Esophagus squamous epithelium (tissue), 5 donors: ENCODE data around the gene GDPD5. TPM values are rescaled to one million over a fixed set of nuclear protein-coding genes. Genes with fewer than 3 reads are reported as not detected.

Experiments
- DNase-seq: peaks from one replicate; lab custom pipeline; 2025; lab: John Stamatoyannopoulos, UW
- H3K27ac ChIP-seq, 4 donors: fragments of 200-600 bp; sonication (generic); one replicate each; pipeline ENCODE4 v1.5.1; 2016 to 2019; ENCODE audit warnings: mild to moderate bottlenecking in 1 of 4
- H3K27me3 ChIP-seq, 4 donors: fragments of 200-600 bp; sonication (generic); 1 replicate in 3 of 4; 2 replicates in 1 of 4; pipeline versions ENCODE4 v1.5.1 to v1.6.0; 2017 to 2021; ENCODE audit warnings: antibody characterized with exemption in 1 of 4
- H3K36me3 ChIP-seq, 3 donors: fragments of 200-600 bp; sonication (generic); one replicate each; pipeline ENCODE4 v1.5.1; 2016 to 2019
- H3K4me1 ChIP-seq, 3 donors: fragments of 200-600 bp; sonication (generic); one replicate each; pipeline ENCODE4 v1.5.1; 2017 to 2019
- H3K4me3 ChIP-seq, 4 donors: fragments of 200-600 bp; sonication (generic); 1 replicate in 3 of 4; 2 replicates in 1 of 4; pipeline ENCODE4 v1.5.1; 2016 to 2019; ENCODE audit warnings: mild to moderate bottlenecking in 2 of 4, moderate library complexity in 1 of 4
- H3K9me3 ChIP-seq, 3 donors: fragments of 200-600 bp; sonication (generic); one replicate each; pipeline ENCODE4 v1.5.1; 2016 to 2019
- POLR2A ChIP-seq, 4 donors: fragments of 450-650 bp; IDR thresholded peaks; one replicate each; pipeline ENCODE4 v1.6.1; 2017; ENCODE audit warnings: antibody characterized with exemption in 4 of 4, mild to moderate bottlenecking in 4 of 4, moderate library complexity in 3 of 4
- WGBS, 2 donors: methylation state at CpG; one replicate each; pipeline ENCODE4 v1.1.5; 2018; 5-methylcytosine and 5-hydroxymethylcytosine counted together
- intact Hi-C: fragments of 100-400 bp; cut with DNase I; formaldehyde crosslinking; loops from one replicate; pipeline ENCODE4 v1.15.0; 2022
- total RNA-seq, 4 donors: library from RNA; depleted of rRNA; stranded (reverse); fragments of >200 nt; gene quantifications; one replicate each; pipeline ENCODE4 v1.1.0, GENCODE V29; 2016
- TF ChIP-seq, protein P1 (sequence below), 6 experiments: fragments of 450-650 bp in 4 of 6; fragments of 200-600 bp in 2 of 6; sonication (generic) in 2 of 6; IDR thresholded peaks; one replicate each; pipeline ENCODE4 v1.5.1; 2016 to 2019; ENCODE audit warnings: antibody characterized with exemption in 6 of 6, mild to moderate bottlenecking in 4 of 6, moderate library complexity in 4 of 6
- donor health status: DM: yes; HTN: yes; CAD: no.

The GDPD5 gene
- total RNA-seq, 4 donors from 2014 or later: 0.57 to 2.3 (median 1.6) TPM

DNA sequence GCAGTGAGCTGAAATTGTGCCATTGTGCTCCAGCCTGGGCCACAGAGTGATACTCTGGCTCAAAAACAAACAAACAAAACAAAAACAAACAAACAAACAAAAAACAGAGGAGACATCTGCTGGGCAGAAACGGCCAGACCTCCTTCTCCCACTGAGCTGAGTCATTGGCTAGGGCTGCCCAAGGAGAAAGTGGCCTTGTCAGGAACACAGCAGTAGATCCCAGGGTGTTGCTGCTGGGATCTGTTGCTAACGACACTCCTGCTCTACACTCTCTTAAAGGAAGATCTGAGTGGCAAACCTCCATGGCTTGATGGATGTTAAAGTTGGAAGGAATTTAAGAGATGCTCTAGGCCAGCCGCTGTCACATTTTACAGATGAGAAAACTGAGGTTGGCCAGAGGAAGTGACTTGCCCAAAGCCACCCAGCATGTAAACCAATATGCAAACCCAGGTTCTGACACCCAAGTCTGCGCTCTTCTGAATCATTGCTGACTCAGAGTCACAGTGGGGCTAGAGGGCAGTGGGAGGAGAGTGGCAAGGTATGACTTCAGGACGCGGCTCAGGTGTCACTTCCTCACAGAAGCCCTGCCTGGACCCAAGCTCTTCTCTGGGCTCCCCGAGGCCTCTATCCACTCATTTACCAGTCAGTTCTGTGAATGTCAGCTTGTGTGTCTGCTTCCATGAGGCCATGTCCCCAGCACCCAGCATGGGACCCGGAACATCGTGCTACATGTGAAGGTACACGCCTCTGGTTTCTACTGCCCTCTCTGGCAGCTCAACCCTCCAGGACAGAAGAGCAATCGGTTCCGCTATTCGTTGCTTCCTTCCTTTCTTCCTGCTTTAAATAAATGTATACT, 11.3 kb upstream of the GDPD5 start:
- H3K9me3 ChIP-seq: no peaks in the 10 kb centered on the region
- H3K4me1 ChIP-seq: peaks cover 0 to 4% (median 0%) of the 10 kb centered on the region in 3 donors
- DNase-seq: no peak
- peaks cover 0 to 6% (median 0%) of the 10 kb centered on the region in 4 donors for H3K27me3 ChIP-seq
- intact Hi-C loops: loop anchor here (10.0 kb wide), 1 partner anchor 262 kb away; no protein-coding TSS in a partner anchor
- WGBS, 2 donors: 47 to 71% methylated on average over 10 to 13 of the region's 13 CpGs
- H3K4me3 ChIP-seq: no peak overlapping the region
- no peak for TF ChIP-seq POLR2A (IDR thresholded peaks at IDR 0.05)
- TF ChIP-seq, protein P1, sequence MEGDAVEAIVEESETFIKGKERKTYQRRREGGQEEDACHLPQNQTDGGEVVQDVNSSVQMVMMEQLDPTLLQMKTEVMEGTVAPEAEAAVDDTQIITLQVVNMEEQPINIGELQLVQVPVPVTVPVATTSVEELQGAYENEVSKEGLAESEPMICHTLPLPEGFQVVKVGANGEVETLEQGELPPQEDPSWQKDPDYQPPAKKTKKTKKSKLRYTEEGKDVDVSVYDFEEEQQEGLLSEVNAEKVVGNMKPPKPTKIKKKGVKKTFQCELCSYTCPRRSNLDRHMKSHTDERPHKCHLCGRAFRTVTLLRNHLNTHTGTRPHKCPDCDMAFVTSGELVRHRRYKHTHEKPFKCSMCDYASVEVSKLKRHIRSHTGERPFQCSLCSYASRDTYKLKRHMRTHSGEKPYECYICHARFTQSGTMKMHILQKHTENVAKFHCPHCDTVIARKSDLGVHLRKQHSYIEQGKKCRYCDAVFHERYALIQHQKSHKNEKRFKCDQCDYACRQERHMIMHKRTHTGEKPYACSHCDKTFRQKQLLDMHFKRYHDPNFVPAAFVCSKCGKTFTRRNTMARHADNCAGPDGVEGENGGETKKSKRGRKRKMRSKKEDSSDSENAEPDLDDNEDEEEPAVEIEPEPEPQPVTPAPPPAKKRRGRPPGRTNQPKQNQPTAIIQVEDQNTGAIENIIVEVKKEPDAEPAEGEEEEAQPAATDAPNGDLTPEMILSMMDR (IDR thresholded peaks at IDR 0.05): no peak
- H3K36me3 ChIP-seq: no peaks in the 10 kb centered on the region
- H3K27ac ChIP-seq: no peak overlapping the region

DNA sequence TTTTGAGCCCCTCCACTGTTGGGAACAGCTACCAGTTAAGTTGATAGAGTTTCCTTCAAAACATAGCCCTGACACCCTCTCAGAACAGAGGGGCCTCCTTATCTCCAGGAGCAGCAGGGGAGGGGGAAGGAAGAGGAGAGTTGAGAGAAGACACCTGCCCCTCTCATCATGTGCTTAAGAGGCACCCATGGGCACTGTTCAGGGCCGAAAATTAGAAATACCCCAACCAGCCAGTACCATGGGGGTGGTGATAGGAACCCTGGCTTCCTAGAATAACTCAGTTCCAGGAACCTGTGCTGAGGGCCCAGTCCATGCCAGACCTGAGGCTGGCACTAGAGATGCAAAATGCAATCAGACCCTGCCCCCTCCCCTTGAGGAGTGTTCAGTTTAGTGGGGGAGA, 9.3 kb upstream of the GDPD5 start:
- DNase-seq: no peak
- H3K9me3 ChIP-seq: no peaks in the 10 kb centered on the region
- no peak overlapping the region for H3K27ac ChIP-seq
- intact Hi-C loops: loop anchor here (2.0 to 10.0 kb wide), 2 partner anchors 90 to 260 kb away; no protein-coding TSS in a partner anchor
- H3K4me3 ChIP-seq: no peak overlapping the region
- no peaks in the 10 kb centered on the region for H3K36me3 ChIP-seq
- peaks cover 0 to 4% (median 0%) of the 10 kb centered on the region in 3 donors for H3K4me1 ChIP-seq
- 57% methylated on average over 1 of the region's 1 CpG; no CpG with 5 or more reads in 1 of the 2 donors for WGBS, 2 donors
- H3K27me3 ChIP-seq: peaks cover 0 to 6% (median 0%) of the 10 kb centered on the region in 4 donors
- no peak for TF ChIP-seq POLR2A (IDR thresholded peaks at IDR 0.05)
- TF ChIP-seq, protein P1 (IDR thresholded peaks at IDR 0.05): no peak

- intact Hi-C loops: loop anchor here (2.0 to 10.0 kb wide), 3 partner anchors 90 to 260 kb away; no protein-coding TSS in a partner anchor
- DNase-seq: no peak
- Histone ChIP-seq H3K4me3 (no peak overlapping the region), H3K9me3 (no peaks in the 10 kb centered on the region), H3K27ac (no peak overlapping the region), H3K27me3 (peaks cover 0 to 9% (median 0%) of the 10 kb centered on the region in 4 donors), H3K36me3 (no peaks in the 10 kb centered on the region), H3K4me1 (peaks cover 0 to 4% (median 0%) of the 10 kb centered on the region in 3 donors)
- TF ChIP-seq, protein P1 (IDR thresholded peaks at IDR 0.05): no peak
- WGBS, 2 donors: 45 to 53% methylated on average over 11 to 12 of the region's 15 CpGs
Observed at GRCh38 chr11:75534259-75535069, 8.7 kb upstream of the GDPD5 start.

DNA sequence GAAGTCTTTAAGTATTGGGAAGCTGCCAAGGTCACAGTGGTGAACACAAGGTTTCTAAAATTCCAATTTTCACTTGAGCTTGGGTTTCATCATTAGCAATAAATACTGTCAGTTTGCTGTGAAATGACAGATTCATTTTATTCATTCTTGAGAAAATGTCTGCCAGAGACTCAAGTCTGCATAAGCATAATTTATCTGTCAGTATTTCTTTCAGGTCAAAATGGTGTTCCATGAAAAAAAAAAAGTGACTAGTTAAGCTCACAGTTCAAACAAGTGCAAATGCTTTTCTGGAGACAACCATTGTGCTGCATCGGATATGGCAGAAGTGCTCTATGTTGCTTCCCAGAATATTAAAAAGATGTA, 8.1 kb upstream of the GDPD5 start:
- 71 to 75% methylated on average over 1 of the region's 1 CpG for WGBS, 2 donors
- H3K4me1 ChIP-seq: peaks cover 0 to 4% (median 0%) of the 10 kb centered on the region in 3 donors
- H3K27me3 ChIP-seq: peaks cover 0 to 15% (median 0%) of the 10 kb centered on the region in 4 donors
- no peaks in the 10 kb centered on the region for H3K36me3 ChIP-seq
- no peak for DNase-seq
- no peak overlapping the region for H3K4me3 ChIP-seq
- no peak overlapping the region for H3K27ac ChIP-seq
- no peaks in the 10 kb centered on the region for H3K9me3 ChIP-seq
- intact Hi-C loops: loop anchor here (2.0 to 10.0 kb wide), 3 partner anchors 89 to 259 kb away; no protein-coding TSS in a partner anchor
- TF ChIP-seq POLR2A (IDR thresholded peaks at IDR 0.05): no peak
- TF ChIP-seq, protein P1 (IDR thresholded peaks at IDR 0.05): no peak
